ENCODE results near the gene CCKAR. TPM values are rescaled to one million over a fixed set of nuclear protein-coding genes. Genes with fewer than 3 reads are reported as not detected.

The CCKAR gene
- total and polyA plus RNA-seq, 7 donors, result not detected

- H3K36me3 ChIP-seq (ENCODE audit: insufficient read depth in 1 of 2, low read depth in 1 of 2), result no peaks in the 10 kb centered on the region
- no peak for ATAC-seq
- intact Hi-C loops (cut with DNase I), result no loop called here
- no peak for DNase-seq
- no peak overlapping the region for H3K4me3 ChIP-seq
- no peaks in the 10 kb centered on the region for H3K27me3 ChIP-seq (ENCODE audit: insufficient read depth in 3 of 3, low read length in 2 of 3)
- no peak overlapping the region for H3K27ac ChIP-seq
- H3K4me1 ChIP-seq, result no peaks in the 10 kb centered on the region
- H3K9me3 ChIP-seq, result no peaks in the 10 kb centered on the region
- TF ChIP-seq CTCF (IDR thresholded peaks at IDR 0.05), result no peak
- WGBS, 3 donors, result 80 to 92% (median 86%) methylated on average over 7 of the region's 7 CpGs
Observed at GRCh38 chr4:26485684-26486083, 4.6 kb downstream of the CCKAR start.

- 66 to 74% (median 70%) methylated on average over 5 of the region's 5 CpGs for WGBS, 3 donors
- no peak overlapping the region for H3K4me3 ChIP-seq
- no peak for ATAC-seq
- DNase-seq, result no peak
- intact Hi-C loops (cut with DNase I), result no loop called here
- no peak for TF ChIP-seq CTCF (IDR thresholded peaks at IDR 0.05)
- no peaks in the 10 kb centered on the region for H3K9me3 ChIP-seq
- no peaks in the 10 kb centered on the region for H3K36me3 ChIP-seq (ENCODE audit: insufficient read depth in 1 of 2, low read depth in 1 of 2)
- no peaks in the 10 kb centered on the region for H3K4me1 ChIP-seq
- no peak overlapping the region for H3K27ac ChIP-seq
- H3K27me3 ChIP-seq (ENCODE audit: insufficient read depth in 3 of 3, low read length in 2 of 3), result no peaks in the 10 kb centered on the region
Observed at GRCh38 chr4:26484516-26484915, 5.8 kb downstream of the CCKAR start.

GRCh38 chr4:26484032-26484515, 6.2 kb downstream of the CCKAR start:
- Histone ChIP-seq H3K4me1 (no peaks in the 10 kb centered on the region), H3K36me3 (ENCODE audit: insufficient read depth in 1 of 2, low read depth in 1 of 2) (no peaks in the 10 kb centered on the region), H3K4me3 (no peak overlapping the region), H3K27me3 (ENCODE audit: insufficient read depth in 3 of 3, low read length in 2 of 3) (no peaks in the 10 kb centered on the region), H3K9me3 (no peaks in the 10 kb centered on the region), H3K27ac (no peak overlapping the region)
- intact Hi-C loops (cut with DNase I), result no loop called here
- DNase-seq (no peak), ATAC-seq (no peak)
- 24 to 53% (median 33%) methylated on average over 2 of the region's 2 CpGs for WGBS, 3 donors
- no peak for TF ChIP-seq CTCF (IDR thresholded peaks at IDR 0.05)

GRCh38 chr4:26482508-26483462, 7.5 kb downstream of the CCKAR start:
- Histone ChIP-seq H3K27ac (no peak overlapping the region), H3K27me3 (ENCODE audit: insufficient read depth in 3 of 3, low read length in 2 of 3) (peaks cover 0 to 1% (median 0%) of the 10 kb centered on the region in 3 donors), H3K36me3 (ENCODE audit: insufficient read depth in 1 of 2, low read depth in 1 of 2) (no peaks in the 10 kb centered on the region), H3K9me3 (no peaks in the 10 kb centered on the region), H3K4me1 (no peaks in the 10 kb centered on the region), H3K4me3 (no peak overlapping the region)
- DNase-seq (no peak), ATAC-seq (no peak)
- no peak for TF ChIP-seq CTCF (IDR thresholded peaks at IDR 0.05)
- 50 to 62% (median 54%) methylated on average over 3 of the region's 3 CpGs for WGBS, 3 donors
- intact Hi-C loops (cut with DNase I), result no loop called here

Measured in psoas muscle (tissue), 8 donors.